ENCODE data around the gene MIPOL1. TPM values are rescaled to one million over a fixed set of nuclear protein-coding genes. Genes with fewer than 3 reads are reported as not detected.
A peak's percentile ranks its signal among the peaks of the same experiment; 100 is the strongest.

Gene MIPOL1
- total and polyA plus RNA-seq, 2 of the 13 experiments (the other 11 are each of a cell fraction or from before 2014, with no cell fraction given): 8.6 to 34.2 TPM

DNA sequence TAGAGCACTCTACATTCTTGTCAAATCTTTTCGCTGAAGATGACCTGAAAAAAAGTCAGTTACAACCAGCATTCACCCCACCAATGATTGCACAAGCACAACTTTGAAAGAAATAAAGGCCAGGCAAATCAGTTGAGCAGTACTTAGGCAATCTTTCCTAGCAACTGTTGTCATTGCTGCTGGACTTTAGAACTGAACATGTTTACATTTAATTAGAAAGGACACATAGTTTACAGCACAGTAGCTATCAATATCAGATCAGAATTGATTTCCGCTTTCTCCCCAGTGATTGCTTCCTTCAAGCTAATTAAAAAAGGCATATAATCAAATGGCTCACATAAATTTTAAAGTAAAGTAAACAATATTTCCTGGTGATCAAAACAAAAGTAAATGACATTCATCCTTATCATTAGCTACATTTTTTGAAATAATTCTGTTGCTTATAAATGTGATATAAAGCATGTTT is 268.9 kb downstream of the MIPOL1 start (continued):
- TF ChIP-seq MAZ (IDR thresholded peaks at IDR 0.05; ENCODE audit: borderline replicate concordance, low read depth, low read length) (no peak; the same call in 1 of the 2 replicates), MAZ (CRISPR knock-in tag; IDR thresholded peaks at IDR 0.05; ENCODE audit: low read depth) (peak; percentile 95), ZNF251 (CRISPR knock-in tag; IDR thresholded peaks at IDR 0.05) (no peak), GATAD1 (CRISPR knock-in tag; IDR thresholded peaks at IDR 0.05) (peak; percentile 85), CEBPZ (IDR thresholded peaks at IDR 0.05; ENCODE audit: low read length) (no peak), ZKSCAN5 (CRISPR knock-in tag; IDR thresholded peaks at IDR 0.05) (no peak), ZNF672 (CRISPR knock-in tag; IDR thresholded peaks at IDR 0.05) (no peak), PAX8 (CRISPR knock-in tag; IDR thresholded peaks at IDR 0.05; ENCODE audit: borderline replicate concordance) (peak; percentile 55; the same call in 1 of the 2 replicates), ZNF615 (CRISPR knock-in tag; IDR thresholded peaks at IDR 0.05; ENCODE audit: borderline replicate concordance) (peak; percentile 94; the same call in 1 of the 2 replicates), KDM4B (CRISPR knock-in tag; IDR thresholded peaks at IDR 0.05) (peak; percentile 100), ZFP37 (CRISPR knock-in tag; IDR thresholded peaks at IDR 0.05; ENCODE audit: borderline replicate concordance) (peak; percentile 97), NCOA1 (CRISPR knock-in tag; IDR thresholded peaks at IDR 0.05) (peak; percentile 98), RBM22 (optimal IDR thresholded peaks at IDR 0.05; ENCODE audit: low read length) (peak; percentile 86), ZNF224 (CRISPR knock-in tag; IDR thresholded peaks at IDR 0.05) (no peak), NONO (IDR thresholded peaks at IDR 0.05) (no peak), NONO (CRISPR knock-in tag; conservative IDR thresholded peaks at IDR 0.05) (peak; percentile 98), ZNF777 (CRISPR knock-in tag; IDR thresholded peaks at IDR 0.05) (no peak), NFE2L1 (CRISPR knock-in tag; IDR thresholded peaks at IDR 0.05; ENCODE audit: borderline replicate concordance) (no peak)
- TF ChIP-seq, protein P1, sequence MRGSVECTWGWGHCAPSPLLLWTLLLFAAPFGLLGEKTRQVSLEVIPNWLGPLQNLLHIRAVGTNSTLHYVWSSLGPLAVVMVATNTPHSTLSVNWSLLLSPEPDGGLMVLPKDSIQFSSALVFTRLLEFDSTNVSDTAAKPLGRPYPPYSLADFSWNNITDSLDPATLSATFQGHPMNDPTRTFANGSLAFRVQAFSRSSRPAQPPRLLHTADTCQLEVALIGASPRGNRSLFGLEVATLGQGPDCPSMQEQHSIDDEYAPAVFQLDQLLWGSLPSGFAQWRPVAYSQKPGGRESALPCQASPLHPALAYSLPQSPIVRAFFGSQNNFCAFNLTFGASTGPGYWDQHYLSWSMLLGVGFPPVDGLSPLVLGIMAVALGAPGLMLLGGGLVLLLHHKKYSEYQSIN (CRISPR knock-in tag; IDR thresholded peaks at IDR 0.05; ENCODE audit: borderline replicate concordance): no peak
- TF ChIP-seq, protein P2, sequence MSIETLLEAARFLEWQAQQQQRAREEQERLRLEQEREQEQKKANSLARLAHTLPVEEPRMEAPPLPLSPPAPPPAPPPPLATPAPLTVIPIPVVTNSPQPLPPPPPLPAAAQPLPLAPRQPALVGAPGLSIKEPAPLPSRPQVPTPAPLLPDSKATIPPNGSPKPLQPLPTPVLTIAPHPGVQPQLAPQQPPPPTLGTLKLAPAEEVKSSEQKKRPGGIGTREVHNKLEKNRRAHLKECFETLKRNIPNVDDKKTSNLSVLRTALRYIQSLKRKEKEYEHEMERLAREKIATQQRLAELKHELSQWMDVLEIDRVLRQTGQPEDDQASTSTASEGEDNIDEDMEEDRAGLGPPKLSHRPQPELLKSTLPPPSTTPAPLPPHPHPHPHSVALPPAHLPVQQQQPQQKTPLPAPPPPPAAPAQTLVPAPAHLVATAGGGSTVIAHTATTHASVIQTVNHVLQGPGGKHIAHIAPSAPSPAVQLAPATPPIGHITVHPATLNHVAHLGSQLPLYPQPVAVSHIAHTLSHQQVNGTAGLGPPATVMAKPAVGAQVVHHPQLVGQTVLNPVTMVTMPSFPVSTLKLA (IDR thresholded peaks at IDR 0.05): no peak
- TF ChIP-seq, protein P3, sequence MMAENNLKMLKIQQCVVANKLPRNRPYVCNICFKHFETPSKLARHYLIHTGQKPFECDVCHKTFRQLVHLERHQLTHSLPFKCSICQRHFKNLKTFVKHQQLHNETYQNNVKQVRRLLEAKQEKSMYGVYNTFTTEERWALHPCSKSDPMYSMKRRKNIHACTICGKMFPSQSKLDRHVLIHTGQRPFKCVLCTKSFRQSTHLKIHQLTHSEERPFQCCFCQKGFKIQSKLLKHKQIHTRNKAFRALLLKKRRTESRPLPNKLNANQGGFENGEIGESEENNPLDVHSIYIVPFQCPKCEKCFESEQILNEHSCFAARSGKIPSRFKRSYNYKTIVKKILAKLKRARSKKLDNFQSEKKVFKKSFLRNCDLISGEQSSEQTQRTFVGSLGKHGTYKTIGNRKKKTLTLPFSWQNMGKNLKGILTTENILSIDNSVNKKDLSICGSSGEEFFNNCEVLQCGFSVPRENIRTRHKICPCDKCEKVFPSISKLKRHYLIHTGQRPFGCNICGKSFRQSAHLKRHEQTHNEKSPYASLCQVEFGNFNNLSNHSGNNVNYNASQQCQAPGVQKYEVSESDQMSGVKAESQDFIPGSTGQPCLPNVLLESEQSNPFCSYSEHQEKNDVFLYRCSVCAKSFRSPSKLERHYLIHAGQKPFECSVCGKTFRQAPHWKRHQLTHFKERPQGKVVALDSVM (CRISPR knock-in tag; IDR thresholded peaks at IDR 0.05): peak; percentile 61; the same call in 1 of the 2 replicates
- TF ChIP-seq, protein P4, sequence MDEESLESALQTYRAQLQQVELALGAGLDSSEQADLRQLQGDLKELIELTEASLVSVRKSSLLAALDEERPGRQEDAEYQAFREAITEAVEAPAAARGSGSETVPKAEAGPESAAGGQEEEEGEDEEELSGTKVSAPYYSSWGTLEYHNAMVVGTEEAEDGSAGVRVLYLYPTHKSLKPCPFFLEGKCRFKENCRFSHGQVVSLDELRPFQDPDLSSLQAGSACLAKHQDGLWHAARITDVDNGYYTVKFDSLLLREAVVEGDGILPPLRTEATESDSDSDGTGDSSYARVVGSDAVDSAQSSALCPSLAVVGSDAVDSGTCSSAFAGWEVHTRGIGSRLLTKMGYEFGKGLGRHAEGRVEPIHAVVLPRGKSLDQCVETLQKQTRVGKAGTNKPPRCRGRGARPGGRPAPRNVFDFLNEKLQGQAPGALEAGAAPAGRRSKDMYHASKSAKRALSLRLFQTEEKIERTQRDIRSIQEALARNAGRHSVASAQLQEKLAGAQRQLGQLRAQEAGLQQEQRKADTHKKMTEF (CRISPR knock-in tag; IDR thresholded peaks at IDR 0.05): peak; percentile 100
